GM21528 (cell line): ENCODE results near the gene PCDH7.

Source experiments
- ATAC-seq: cut with Tn5 transposase; IDR thresholded peaks from one replicate; pipeline ENCODE4 v1.9.1; 2021; ENCODE audit warnings: mild to moderate bottlenecking, moderate library complexity; ENCODE audit not compliant: unreplicated experiment, low FRiP score

The PCDH7 gene

DNA sequence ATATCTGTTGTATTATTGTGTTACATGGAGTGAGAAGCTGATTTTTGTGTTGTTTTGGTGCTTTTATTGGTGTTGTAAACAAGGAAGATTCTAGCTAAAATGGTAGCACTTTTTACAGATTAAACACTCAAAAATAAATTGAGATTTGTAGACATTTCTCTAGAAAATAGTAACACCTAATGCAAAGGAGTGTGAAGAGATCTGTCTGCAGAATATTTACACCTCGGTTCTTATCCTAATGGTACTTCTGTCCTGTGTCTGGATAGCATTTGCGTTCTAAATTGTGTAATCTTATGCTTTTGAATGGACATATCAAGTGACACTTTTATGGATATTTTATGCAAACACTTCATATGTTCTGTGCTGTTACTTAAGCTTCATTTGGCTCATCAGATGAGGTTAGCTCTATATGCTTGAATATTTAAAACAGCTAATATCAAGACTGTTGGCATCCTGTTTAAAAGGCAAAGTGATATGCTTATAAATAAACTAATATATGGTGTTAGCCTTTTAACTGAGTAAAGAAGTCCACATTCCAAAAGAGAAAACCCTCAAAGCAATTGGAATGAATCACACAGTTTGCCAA lies 6.0 kb downstream of the PCDH7 start:
- no peak for ATAC-seq

DNA sequence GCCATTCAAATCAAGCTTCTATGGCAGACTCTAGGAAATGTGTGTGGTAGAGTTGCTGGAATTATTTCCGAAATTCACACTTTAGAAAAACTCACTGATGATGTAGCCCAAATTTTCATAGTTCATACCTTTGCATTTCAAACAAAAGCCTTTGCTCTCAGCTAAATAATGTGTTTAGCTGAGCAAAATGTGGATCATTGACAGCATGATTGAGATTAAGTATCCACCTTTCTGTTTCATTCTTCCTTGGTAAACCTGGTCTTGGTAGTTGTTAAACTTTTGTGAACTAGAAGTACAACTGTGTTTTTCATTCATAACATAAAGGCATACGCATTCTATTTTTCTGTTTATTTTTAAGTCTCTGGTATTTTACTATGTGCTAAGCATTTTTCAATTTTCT lies 7.2 kb downstream of the PCDH7 start:
- no peak for ATAC-seq

DNA sequence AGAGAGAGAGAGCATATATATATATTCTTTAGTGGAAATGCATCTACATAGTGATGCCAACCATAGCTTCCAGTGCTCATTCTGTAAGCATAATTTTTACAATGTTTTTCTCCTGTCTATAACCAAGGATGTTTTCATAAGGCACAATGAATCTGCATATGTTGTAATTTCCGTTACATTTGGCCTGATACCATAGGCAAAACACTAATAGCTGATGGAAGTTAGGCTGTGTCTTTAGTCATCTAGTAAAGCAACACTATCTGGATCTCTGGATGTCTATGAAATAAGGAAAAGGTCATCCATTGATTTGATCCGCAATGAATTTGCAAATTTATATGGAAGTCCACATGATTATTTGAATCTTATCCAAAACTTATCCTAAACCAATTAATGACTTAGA lies 8.1 kb downstream of the PCDH7 start:
- ATAC-seq, result no peak

DNA sequence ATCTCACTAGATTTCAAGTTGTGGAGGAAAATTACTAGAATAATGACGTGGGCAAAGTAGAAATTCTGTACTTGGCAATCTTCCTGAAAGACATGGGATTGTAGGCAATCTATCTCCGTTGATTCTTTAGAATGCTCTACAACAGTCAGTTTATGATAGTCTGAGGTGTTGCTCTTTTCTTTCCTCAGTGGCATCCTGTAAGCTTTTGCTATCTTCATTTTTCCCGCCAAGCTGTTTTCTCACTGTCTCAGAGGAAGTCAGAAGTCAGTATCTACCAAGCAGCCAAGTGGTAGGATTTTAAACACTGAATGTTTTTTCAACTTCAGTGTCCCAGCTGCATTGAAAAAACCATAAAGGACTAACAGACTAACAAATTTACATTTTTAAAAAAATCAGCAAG lies 23.7 kb downstream of the PCDH7 start:
- no peak for ATAC-seq

DNA sequence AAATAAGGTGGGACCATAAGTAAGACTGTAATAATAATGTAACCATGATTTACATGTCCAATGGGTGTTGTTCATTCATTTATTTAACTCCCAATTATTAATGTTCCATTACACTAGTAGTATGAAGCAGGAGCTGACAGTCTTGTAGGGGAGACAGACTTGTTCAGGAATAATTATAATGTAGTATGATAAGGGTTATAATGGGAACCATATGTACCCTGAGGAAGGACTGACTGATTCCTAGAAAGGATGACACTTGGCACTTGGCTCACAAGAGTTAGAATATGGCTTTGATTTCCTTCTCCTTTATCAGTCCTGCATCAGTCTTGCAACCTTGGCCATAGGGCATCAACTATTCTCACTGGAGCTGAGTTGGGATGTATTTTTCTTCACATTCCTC lies 24.2 kb downstream of the PCDH7 start:
- ATAC-seq, result no peak

DNA sequence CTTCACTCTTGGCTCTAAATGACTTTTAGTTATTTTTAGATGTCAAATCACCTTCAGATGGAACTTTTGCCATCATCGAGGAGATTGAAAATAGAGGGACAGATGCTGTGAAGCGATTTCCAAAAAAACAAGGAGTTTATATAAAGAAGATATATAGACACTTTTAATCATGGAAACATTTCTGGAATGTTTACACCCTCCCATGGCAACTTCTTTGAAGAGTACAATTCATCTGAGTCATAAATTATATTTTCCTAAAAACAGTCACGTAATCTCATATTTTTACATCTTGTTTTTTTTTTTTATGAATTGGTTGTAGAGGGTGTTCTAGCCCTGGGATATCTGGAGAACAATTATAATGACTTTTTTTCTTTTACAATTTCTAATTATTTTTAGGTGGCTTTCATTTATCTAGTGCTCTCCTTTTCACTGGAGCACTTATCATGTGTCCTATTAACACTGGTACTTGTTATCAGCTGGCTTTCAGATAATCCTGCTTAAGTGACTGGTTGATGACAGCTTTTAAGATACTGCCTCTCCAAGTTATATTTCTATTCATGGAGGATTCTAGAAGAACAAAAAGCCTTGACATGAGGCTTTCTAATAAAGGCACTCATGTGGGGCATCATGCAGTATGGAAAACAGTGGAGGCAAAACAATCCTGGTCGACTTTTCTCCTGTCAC lies 24.9 kb downstream of the PCDH7 start:
- ATAC-seq, result no peak

DNA sequence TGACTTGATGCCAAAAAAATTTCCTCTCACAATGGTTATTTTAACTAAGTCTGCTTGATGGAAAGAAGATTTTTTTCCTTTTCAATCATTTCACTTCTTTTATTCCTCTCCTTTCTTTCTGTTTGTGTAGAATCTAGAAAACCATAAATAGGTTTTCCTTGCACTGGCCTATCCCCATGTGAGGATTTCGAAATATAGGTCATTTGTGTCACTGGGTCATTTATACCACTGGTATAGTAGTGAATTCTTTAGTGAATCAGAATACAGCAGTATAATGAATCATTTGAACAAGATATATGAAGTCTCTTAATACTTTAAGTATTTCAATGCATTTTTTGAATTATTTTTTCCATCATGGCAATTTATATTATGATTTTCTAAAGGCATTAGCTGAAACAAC lies 26.6 kb downstream of the PCDH7 start:
- no peak for ATAC-seq

DNA sequence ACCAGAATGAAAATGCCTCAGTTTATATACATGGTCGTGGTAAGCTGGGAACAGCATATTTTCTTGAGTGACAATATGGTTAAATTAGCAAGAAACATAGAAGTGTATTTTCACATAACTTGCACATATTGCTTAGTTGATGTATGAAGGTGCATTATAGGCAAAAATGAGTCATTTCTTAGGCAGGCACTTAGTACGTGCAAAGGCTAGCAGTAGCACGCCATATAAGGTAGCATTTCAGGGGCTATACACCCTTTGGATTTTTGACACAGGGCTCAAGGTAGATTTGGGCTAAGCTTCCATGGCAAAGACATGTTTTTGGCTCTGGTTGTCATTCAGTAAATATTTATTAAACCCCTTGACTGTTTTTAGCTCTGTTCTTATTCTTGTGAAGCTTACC lies 33.1 kb downstream of the PCDH7 start:
- ATAC-seq, result no peak

DNA sequence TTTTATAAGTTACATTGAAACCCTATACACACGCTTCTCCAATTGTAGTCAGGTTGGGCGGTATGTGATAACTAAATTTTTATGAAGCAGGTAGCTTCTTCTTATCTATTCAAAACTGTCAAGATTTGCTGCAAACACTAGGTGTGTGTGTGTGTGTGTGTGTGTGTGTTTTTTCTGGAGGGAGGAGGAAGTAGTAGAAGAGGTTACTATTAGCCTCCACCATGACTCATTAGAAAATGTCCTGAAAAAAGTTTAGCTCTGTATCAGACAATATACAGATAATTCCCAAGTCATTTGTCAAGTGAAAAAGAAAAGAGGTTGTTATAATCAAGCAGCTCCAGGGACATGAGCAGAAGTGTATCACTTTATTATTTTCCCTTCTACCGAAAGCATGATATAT lies 33.9 kb downstream of the PCDH7 start:
- ATAC-seq, result no peak

DNA sequence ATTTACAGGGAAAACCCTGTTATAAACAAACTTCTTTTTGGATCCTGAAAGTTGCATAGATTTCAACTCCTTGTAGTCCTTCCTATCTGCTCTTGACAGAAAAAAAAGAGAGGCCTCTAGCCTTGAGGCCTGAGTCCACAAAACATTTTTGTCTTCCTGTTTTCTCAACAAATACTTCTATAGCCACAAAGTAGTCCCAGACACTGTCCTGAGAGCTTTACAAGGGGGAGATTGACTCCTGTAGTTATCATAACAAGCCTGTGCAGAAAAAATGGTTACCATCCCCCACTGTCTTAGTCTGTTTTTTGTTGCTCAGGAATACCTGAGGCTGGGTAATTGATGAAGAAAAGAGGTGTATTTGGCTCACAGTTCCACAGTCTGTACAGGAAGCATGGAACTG lies 35.2 kb downstream of the PCDH7 start:
- ATAC-seq, result no peak

DNA sequence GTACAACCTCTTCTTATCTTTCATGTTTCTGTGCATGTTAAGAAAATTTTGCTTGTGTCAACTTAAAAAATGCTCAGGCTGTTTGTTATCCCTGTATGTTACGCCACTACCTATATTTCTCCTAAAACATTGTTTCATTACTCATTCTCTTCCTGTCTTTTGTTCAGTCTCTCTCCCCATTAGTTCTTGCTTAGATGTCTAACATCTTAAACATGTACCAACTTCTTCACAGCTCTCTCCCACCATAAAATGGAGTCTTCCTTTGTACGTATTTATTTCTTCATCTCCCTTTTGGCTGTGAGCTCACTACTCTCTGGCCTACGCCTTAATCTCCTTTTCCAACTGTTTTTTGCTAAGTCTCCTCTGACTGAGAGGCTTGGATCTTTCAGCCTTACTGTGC lies 36.4 kb downstream of the PCDH7 start:
- ATAC-seq, result no peak

DNA sequence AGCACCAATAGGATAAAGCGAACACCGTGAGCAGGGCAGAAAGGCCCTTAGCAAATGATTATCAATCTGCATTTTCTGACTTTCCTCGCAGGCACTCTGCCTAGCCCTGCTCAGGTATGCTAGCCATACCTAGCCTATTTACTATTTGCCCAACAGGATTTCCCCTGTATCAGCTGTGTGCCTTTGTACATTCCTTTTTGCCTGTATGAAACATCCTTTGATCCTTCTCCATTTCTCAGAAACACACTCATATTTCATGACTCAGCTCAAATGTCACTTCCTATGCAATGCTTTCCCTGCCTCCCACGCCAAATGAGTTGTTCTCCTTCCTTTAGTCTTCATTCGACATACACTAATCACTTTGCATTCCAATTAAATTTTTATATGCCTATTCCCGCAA lies 37.2 kb downstream of the PCDH7 start:
- no peak for ATAC-seq

DNA sequence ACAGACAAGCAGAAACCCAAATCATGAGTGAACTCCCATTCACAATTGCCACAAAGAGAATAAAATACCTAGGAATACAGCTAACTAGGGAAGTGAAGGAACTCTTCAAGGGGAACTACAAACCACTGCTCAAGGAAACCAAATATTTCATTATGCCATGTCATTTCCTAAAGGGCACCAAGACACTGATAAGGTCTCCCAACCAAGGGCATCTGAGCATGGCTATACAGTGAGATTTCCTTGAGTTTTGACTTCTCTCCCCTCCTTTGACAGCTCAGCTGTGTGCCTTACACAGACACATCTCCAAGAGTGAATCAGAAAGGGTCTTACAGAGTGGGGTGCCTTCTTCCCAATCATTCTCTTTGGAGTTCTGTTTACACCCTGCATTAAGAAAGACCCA lies 40.4 kb downstream of the PCDH7 start:
- ATAC-seq, result no peak

DNA sequence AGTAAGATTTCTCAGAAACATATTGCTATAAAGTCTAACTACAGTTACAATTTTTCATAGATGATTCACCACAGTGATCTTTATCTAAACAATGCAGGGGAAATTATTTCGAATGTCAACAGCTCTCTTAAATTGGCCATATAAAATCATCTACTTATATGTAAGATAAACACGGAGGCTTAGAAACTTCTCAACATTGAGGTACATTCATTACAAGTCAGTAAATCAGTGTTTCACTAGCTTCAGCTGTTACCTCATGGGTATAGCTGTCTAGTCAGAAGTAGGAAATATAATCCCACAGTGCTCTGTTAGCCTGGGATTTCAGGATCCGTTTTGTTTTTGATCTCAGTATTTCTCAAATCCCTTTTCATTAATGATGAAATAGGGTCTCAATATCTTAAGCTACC lies 43.2 kb downstream of the PCDH7 start:
- ATAC-seq, result no peak

DNA sequence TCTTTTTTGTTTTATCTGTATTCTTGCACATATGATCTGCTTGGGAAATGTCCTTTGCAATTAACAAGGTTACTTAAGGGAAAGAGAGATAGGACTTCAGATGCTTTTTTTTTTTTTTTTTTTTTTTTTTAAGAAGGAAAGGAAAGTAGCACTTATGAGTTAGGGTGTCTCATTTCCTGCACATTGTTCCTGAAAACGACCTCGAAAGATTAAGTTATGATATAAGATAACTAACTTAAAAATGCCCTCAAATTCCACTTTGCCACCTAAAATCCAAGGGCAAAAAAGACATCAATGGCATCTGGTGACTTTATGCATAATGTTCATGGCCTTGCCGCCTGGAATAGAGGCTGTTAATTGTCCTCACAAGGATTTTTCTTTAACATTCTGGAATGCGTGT lies 44.9 kb downstream of the PCDH7 start:
- no peak for ATAC-seq

DNA sequence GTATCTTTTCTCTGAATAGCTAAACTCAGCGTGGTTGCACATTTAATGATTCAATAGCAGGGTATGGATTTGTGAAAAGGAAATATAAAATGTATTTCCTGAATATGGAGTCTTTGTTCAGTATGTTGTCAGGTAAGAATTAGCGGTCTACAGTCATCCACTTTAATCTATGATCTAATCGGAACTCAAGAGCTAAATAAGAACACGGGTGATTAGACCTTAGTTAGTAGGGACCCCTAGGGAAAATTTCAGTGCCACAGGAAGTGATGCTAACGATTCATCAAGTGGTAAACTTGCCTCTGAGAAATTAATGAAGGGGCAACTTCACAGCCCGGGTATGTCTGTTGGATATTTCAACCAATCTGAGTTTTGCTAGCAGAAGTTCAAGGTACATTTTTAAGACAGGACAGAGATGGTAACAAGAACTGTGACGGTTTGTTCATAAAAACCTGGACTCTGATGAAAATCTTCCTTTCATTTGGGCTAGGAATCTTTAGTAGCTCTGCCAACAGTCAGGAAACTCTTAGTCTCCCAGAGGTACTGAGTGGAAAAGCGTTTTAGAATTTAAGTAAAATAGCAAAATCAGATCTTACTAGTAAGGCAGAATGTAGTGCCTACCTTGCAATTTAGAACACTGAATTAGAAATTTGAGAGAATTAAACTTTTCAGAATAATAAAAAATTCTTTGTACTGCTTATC lies 47.1 kb downstream of the PCDH7 start:
- ATAC-seq, result no peak

DNA sequence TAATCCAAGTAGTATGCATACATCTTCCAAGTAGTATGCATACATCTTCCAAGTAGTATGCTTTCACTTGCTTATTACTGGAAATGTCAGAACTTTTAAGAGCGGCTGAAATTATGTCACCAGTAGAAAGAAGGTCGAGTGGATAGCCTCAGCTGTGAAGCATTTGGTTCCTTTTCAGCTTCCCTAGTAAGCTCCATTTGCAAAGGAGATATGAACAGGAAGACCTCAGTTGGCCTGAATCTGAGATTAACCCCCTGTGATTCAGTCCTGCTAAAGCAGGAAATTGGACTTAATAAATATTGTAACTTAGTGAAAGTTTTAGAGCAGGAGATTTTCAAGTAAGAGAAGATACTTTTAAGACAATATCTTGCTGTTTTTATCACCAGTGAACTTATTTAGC lies 48.1 kb downstream of the PCDH7 start:
- ATAC-seq, result no peak

DNA sequence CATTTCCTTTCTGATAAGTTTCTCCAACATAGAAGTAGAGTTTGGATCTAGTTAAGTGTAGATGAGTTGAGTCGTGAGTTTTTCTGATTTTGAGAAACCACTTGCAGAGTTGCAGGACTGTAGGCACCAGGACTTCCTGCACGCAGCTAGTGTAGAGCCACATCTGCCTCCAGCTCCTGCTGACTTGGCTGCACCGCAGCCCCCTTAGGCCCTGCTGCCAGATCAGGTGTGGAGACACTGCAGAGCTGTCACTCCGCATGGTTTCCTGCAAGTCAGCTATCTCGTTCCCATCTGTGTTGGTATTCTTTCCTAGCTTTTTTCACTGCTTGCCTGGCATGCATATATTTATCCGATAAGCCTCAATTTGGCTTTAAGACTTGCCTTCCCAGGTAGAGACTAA lies 48.9 kb downstream of the PCDH7 start:
- no peak for ATAC-seq

DNA sequence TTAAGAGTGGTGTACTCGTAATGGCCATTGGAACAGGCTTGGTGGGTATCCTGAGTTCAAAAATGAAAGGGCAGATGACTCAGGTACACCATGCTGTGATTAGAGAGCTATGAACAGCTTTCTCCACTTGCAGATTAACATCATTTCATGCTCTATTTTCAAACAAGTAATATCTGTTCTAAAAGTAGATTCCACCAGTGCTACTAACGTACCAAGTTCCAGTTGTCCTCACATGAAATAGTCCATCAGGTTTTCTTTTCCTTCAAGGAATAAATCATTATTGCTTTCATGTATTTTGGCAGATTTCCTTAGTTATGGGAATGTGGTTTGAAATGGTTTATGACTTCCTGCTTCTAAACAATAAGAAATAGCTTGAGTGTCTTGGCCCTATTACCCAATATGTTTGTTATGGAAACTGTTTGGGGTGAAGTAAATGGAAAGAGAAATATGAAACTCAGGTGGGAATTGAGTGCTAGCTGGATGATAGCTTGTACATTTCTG lies 49.9 kb downstream of the PCDH7 start:
- no peak for ATAC-seq

DNA sequence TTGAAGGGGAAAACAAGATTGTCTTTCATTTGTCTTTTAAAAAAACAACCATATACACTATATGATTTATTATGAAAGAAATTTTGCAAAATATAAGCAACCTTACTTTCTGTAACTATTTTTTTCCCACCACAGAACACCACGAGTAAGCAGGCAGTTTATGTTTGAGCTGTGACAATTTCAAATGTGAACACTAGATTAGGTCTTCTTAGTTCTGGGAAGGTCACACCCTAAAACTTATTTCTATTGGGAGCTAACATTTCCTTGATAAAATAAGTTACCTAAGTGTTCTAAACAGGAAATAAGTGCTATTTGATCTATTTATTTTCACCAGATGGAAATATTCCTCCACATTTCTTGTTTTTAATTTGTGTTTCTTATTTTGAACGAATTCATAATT lies 50.6 kb downstream of the PCDH7 start:
- no peak for ATAC-seq

DNA sequence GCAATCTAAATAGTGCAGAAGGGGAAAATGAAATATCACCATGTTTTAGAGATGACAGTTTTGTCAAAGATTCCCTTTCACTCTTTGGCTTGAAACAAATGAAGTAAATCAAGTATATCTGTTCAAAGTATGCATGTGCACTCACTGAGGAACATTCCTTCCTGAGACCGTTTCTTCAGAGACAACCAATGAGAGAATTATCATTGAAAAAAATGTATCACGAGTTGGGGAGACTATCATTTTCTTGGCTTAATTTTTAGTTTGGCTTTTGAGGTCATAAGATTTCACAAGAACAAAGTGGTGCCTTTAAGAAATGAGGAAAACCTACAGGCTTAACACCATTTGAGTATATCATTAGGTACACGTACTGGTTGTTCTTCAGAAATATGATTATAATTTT lies 56.3 kb downstream of the PCDH7 start:
- ATAC-seq, result no peak

DNA sequence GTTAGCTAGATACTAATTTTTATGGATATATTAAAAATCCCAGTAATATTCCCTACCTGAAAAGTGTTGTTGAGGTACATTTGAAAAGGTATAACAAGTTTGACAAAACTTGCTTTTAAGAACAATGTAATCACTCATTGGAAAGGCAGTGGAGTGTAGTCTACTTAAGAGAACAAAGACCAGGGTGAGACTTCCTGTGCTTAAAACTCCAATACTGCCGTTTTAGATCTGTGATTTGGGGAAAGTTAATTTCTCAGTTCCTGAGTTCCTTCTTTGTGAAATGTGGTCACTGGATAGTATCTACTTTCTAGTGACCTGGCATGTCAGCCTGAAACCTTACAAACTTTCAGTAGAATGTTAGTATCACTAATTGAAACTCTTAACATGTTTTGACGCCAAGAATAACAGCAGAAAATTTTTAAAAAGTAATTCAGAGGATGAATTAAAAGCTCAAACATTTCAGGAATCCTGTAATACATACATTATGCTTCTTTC lies 56.8 kb downstream of the PCDH7 start:
- no peak for ATAC-seq
